ENCODE data around the gene KTN1. TPM values are rescaled to one million over a fixed set of nuclear protein-coding genes. Genes with fewer than 3 reads are reported as not detected.

KTN1 gene
- total and polyA plus RNA-seq, 9 donors, result 84.4 to 144 (median 118) TPM

DNA sequence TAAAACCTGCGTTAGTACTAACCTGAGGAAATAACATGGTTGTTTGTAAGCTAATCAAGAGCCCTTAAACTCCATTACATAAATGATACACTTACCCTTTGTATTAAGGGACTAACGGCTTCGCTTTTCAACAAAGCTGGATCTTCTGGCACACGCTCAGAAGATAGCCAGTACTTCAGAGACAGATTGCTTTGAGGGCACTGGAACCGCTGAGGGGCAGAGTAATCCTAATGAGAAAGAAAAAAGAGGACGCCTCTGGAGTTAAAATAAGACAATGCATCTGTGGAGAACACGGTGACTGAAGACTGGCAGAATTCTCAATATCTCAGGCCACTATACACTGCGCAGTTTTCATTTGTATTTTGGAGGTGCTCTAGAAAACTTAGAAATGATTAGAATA, 1.5 kb upstream of the KTN1 start:
- H3K9me3 ChIP-seq, result no peaks in the 10 kb centered on the region
- DNase-seq, result peak in 2 of 5 donors; percentile 15 to 39
- peaks cover 3% of the 10 kb centered on the region for H3K4me1 ChIP-seq (ENCODE audit: insufficient read depth)
- H3K27me3 ChIP-seq, result no peaks in the 10 kb centered on the region
- H3K36me3 ChIP-seq, result no peaks in the 10 kb centered on the region
- intact Hi-C loops (cut with DNase I), result loop anchor here in 1 of 4 donors (5.0 kb wide), 1 partner anchor 894 kb away; no protein-coding TSS in a partner anchor
- H3K27ac ChIP-seq, result peak overlapping the region in 1 of 2 donors; percentile 93
- H3K4me3 ChIP-seq, result peak overlapping the region; percentile 51
- WGBS, 3 donors, result 16 to 40% (median 29%) methylated on average over 8 of the region's 8 CpGs
- TF ChIP-seq POLR2A (IDR thresholded peaks at IDR 0.05) (no peak), EP300 (IDR thresholded peaks at IDR 0.05) (no peak), CTCF (IDR thresholded peaks at IDR 0.05) (no peak)

- H3K4me3 ChIP-seq, result peak overlapping the region; percentile 51
- DNase-seq, result peak; percentile 45 to 69 (median 64)
- H3K36me3 ChIP-seq, result no peaks in the 10 kb centered on the region
- no peaks in the 10 kb centered on the region for H3K9me3 ChIP-seq
- peaks cover 9% of the 10 kb centered on the region for H3K4me1 ChIP-seq (ENCODE audit: insufficient read depth)
- TF ChIP-seq EP300 (IDR thresholded peaks at IDR 0.05), result no peak
- TF ChIP-seq CTCF (IDR thresholded peaks at IDR 0.05), result peak in 1 of 3 donors; percentile 25
- peak overlapping the region; percentile 70 to 93 for H3K27ac ChIP-seq
- no peaks in the 10 kb centered on the region for H3K27me3 ChIP-seq
- intact Hi-C loops (cut with DNase I), result no loop called here
- WGBS, 3 donors, result 0 to 1% (median 1%) methylated on average over 29 to 84 of the region's 84 CpGs
Observed at GRCh38 chr14:55580470-55581341, 699 bp downstream of the KTN1 start.

DNA sequence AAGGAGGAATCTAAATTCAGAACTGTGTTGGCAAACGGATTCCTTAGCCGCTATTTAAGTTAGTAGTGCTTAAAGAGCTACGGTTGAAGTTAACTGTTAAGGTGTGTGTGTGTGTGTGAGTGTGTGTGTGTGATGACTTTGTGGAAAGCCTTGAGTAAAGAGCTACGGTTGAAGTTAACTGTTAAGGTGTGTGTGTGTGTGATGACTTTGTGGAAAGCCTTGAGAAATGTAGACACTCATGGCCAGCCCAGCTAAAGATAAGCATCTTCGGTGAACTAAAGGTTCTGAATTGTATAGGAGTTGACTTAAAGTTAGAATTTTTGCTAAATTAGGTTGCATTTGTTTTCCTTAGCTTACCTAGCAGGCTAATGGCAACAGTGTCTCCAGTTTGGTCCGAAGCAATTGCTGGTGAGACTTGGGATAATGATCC, 1.4 kb downstream of the KTN1 start:
- no peaks in the 10 kb centered on the region for H3K36me3 ChIP-seq
- intact Hi-C loops (cut with DNase I), result no loop called here
- TF ChIP-seq POLR2A (IDR thresholded peaks at IDR 0.05) (no peak), EP300 (IDR thresholded peaks at IDR 0.05) (no peak)
- WGBS, 3 donors, result 18 to 23% (median 22%) methylated on average over 6 of the region's 6 CpGs
- DNase-seq, result no peak
- H3K4me1 ChIP-seq (ENCODE audit: insufficient read depth), result peaks cover 9% of the 10 kb centered on the region
- H3K4me3 ChIP-seq, result peak overlapping the region; percentile 51
- H3K27ac ChIP-seq, result peak overlapping the region; percentile 70 to 93
- no peaks in the 10 kb centered on the region for H3K9me3 ChIP-seq
- no peaks in the 10 kb centered on the region for H3K27me3 ChIP-seq

GRCh38 chr14:55582746-55583145, 2.7 kb downstream of the KTN1 start:
- no peak overlapping the region for H3K4me3 ChIP-seq
- intact Hi-C loops (cut with DNase I), result no loop called here
- no peak for DNase-seq
- TF ChIP-seq EP300 (IDR thresholded peaks at IDR 0.05) (no peak), CTCF (IDR thresholded peaks at IDR 0.05) (no peak), POLR2A (IDR thresholded peaks at IDR 0.05) (no peak)
- no peak overlapping the region for H3K27ac ChIP-seq
- H3K27me3 ChIP-seq, result no peaks in the 10 kb centered on the region
- H3K4me1 ChIP-seq (ENCODE audit: insufficient read depth), result peaks cover 9% of the 10 kb centered on the region
- H3K9me3 ChIP-seq, result no peaks in the 10 kb centered on the region
- no peaks in the 10 kb centered on the region for H3K36me3 ChIP-seq
- WGBS, 3 donors, result 64 to 70% (median 67%) methylated on average over 2 of the region's 2 CpGs

DNA sequence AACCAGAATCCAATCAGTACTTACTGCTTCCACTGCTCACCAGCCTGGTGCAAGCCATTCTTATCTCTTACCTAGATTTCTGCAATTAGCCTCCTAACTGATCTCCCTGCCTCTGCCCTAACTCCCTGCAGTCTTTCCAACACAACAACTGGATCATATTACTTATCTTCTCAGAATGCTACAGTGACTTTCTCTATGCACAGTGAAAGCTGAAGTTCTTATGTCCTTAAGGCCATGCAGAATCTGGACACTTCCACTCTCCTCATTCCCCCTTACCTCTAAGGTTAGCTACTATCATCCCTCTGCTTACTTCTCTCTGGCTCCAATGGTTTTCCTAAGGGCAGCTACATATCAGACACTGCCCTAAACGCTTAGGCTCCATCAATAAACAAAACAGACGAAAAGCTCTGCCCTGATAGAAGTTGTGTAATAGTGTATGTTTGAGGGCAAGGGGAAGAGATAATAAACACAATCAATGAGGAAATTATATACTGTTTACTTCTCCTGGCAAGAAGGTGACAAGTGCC, 4.0 kb downstream of the KTN1 start:
- H3K36me3 ChIP-seq, result no peaks in the 10 kb centered on the region
- peaks cover 7% of the 10 kb centered on the region for H3K4me1 ChIP-seq (ENCODE audit: insufficient read depth)
- TF ChIP-seq EP300 (IDR thresholded peaks at IDR 0.05), result no peak
- no peak for TF ChIP-seq CTCF (IDR thresholded peaks at IDR 0.05)
- no peak for TF ChIP-seq POLR2A (IDR thresholded peaks at IDR 0.05)
- H3K9me3 ChIP-seq, result no peaks in the 10 kb centered on the region
- intact Hi-C loops (cut with DNase I), result no loop called here
- H3K27ac ChIP-seq, result no peak overlapping the region
- 51 to 65% (median 57%) methylated on average over 2 of the region's 2 CpGs for WGBS, 3 donors
- H3K4me3 ChIP-seq, result no peak overlapping the region
- H3K27me3 ChIP-seq, result no peaks in the 10 kb centered on the region
- no peak for DNase-seq

Data from ovary (tissue), 9 donors.